GM19023 (cell line): ENCODE data around the gene AP4B1.
A peak's percentile ranks its signal among the peaks of the same experiment; 100 is the strongest.
"Not testable (repeated sequence)": the region's sequence is repeated elsewhere in the genome, so short reads cannot be mapped to it uniquely, and the experiment has no call there.

Experiments
- ATAC-seq: cut with Tn5 transposase; IDR thresholded peaks from one replicate; pipeline ENCODE4 v1.9.1; 2021; ENCODE audit warnings: mild to moderate bottlenecking, moderate library complexity; ENCODE audit not compliant: unreplicated experiment

Gene AP4B1

DNA sequence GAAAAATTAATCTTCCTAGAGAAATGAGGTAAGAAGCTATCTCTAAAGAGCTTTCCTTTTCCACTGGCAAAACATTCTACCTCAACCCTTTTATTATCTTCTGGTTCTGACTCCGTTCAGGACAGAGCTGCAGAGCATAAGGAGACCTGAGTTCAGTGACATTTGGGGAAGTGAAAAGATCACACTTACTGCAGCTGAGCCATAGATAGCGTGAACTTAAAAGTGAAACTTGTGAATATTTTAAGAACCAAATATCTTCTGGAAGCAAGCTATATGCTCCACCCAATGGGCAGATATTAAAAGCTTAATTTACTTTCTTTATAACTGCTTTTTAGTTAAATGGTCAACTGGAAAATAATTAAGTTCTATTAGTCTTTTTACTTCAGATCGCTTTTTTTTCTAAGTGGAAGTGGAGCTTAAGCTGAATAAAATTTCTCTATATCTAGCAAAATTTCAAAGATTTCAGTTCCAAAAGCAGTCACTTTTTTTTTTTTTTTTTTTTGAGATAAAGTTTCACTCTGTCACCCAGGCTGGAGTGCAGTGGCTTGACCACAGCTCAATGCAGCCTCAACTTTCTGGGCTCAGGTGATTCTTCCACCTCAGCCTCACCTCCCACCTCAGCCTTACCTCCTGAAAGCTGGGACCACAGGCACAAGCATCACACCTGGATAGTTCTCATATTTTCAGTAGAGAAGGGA lies 45.0 kb downstream of the AP4B1 start:
- peak; percentile 86 for ATAC-seq

DNA sequence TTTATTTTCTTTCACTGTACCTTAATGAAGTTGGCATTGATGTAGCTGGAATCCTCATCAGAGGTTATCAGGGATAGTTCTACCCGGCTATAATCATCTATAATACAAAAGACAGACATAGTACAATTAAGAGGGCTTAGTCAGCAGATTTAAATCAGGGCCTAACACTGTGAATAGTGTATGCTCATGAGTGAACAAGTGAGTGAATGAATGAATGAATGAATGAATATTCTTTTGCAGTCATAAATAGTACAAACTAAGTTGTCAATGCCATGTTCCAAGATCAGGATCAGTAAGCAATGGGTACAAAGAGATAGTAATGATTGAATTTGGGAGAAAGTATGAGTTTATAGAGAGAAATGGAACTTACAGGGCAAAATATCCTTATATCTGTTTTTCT lies 45.6 kb downstream of the AP4B1 start:
- ATAC-seq, result no peak

GRCh38 chr1:113858418-113858817 lies 46.2 kb downstream of the AP4B1 start:
- no peak for ATAC-seq

- no peak for ATAC-seq
These were observed 46.8 kb downstream of the AP4B1 start for GRCh38 chr1:113857776-113858175.

DNA sequence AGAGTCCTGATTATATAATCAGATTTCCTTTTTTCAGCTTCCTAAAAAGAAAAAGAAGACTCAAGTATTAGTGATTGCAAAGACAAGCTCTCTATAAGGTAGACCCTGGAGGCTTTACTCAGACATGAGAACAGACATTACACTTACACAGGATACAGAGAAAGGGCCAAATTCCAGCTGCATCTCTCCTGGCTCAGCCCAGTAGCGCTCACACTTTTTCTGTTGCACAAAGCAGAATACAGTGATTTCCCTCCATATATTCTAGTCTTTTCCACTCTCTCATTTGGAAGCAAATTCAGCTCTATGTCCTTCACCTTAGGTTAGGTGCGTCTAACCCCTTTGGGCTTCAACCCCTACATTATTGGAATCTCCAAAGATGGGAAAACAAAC lies 48.2 kb downstream of the AP4B1 start:
- no peak for ATAC-seq

GRCh38 chr1:113855630-113856400 lies 48.8 kb downstream of the AP4B1 start:
- ATAC-seq, result no peak

DNA sequence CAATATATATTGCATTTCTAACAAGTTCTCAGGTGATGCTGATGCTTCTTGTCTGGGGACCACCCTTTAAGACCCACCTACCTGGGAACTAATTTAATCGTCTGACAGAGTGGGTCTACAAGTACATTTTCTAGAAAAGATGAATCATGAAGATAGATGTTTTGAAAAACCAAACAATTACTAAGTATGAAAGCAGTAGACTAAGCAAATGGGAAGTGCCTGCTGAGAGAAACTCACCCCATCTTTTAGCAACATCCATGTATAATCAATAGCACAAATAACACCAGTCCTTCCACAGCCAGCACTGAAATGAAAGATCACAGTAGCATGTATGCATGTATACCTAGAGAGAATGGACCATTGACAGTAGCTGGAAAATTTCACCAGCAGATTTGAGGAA lies 50.4 kb downstream of the AP4B1 start:
- no peak for ATAC-seq

- ATAC-seq, result not testable (repeated sequence)
These were observed 51.9 kb downstream of the AP4B1 start for GRCh38 chr1:113852694-113853093.

DNA sequence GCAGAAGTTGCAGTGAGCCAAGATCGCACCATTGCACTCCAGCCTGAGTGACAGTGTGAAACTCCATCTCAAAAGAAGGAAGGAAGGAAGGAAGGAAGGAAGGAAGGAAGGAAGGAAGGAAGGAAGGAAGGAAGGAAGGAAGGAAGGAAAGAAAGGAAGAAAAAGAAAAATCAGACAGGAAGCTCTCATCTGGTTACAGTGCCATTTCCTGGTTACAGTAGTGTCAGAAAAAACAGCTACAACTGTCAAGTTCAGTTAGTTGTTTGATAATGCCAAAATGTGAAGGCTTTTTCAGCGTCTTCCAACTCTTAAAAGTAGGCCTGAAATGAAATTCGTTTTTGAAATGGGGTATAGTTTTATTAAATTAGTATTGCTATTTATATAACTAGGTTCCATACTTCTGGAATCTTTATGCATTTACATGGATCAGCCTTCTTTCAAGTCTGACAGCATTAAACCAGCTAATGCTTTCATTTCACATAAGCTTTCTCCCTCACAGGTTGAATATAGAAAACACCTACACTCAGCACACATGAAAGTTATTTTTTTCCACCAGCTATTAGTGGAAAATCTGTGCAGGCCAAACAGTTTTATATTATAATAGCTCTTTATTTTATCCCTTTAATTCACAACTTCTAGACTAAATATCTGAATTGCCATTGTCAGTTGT lies 54.3 kb downstream of the AP4B1 start:
- ATAC-seq, result no peak

DNA sequence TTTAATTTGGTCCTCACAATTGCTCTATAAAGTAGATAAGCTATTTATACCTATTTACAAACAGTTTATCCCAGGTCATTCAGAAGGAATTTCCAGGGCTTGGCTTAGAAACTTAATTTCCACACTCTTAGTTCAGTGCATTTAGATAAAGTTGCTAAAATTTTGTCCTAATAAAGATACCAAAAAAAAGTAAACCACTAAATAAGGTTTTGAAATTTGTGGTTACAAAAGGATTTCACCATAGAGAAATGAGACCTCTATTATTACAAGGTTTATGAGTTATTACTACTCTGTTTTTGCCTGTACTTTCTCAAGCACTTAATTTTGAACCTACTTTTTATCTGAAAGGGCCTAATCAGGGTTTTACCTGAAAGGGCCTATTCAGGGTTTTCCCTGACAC lies 55.5 kb downstream of the AP4B1 start:
- no peak for ATAC-seq

- ATAC-seq, result no peak
These were observed 58.1 kb downstream of the AP4B1 start for GRCh38 chr1:113846391-113847035.
